ENCODE data around the gene RASAL1. TPM values are rescaled to one million over a fixed set of nuclear protein-coding genes. Genes with fewer than 3 reads are reported as not detected.
A peak's percentile ranks its signal among the peaks of the same experiment; 100 is the strongest.

The RASAL1 gene
- total RNA-seq, 1 donor from 2014 or later: 0.64 TPM

GRCh38 chr12:113093409-113094101 is 42.0 kb downstream of the RASAL1 start:
- Histone ChIP-seq H3K9me3 (no peaks in the 10 kb centered on the region), H3K27me3 (no peaks in the 10 kb centered on the region), H3K36me3 (no peaks in the 10 kb centered on the region), H3K4me3 (no peak overlapping the region), H3K4me1 (no peaks in the 10 kb centered on the region), H3K27ac (no peak overlapping the region)
- no peak for TF ChIP-seq CTCF (IDR thresholded peaks at IDR 0.05)
- DNase-seq (ENCODE audit: low spot score in 2 of 2): no peak
- intact Hi-C loops (cut with DNase I): loop anchor here (10.0 kb wide), 1 partner anchor 181 kb away; no protein-coding TSS in a partner anchor

- TF ChIP-seq CTCF (IDR thresholded peaks at IDR 0.05): no peak
- Histone ChIP-seq H3K4me3 (peak overlapping the region in 1 of 2 donors; percentile 44), H3K27me3 (no peaks in the 10 kb centered on the region), H3K36me3 (no peaks in the 10 kb centered on the region), H3K27ac (no peak overlapping the region), H3K9me3 (no peaks in the 10 kb centered on the region), H3K4me1 (no peaks in the 10 kb centered on the region)
- intact Hi-C loops (cut with DNase I): loop anchor here (10.0 kb wide), 1 partner anchor 182 kb away; no protein-coding TSS in a partner anchor
- no peak for DNase-seq (ENCODE audit: low spot score in 2 of 2)
Measured at GRCh38 chr12:113092607-113093408, 42.8 kb downstream of the RASAL1 start.

DNA sequence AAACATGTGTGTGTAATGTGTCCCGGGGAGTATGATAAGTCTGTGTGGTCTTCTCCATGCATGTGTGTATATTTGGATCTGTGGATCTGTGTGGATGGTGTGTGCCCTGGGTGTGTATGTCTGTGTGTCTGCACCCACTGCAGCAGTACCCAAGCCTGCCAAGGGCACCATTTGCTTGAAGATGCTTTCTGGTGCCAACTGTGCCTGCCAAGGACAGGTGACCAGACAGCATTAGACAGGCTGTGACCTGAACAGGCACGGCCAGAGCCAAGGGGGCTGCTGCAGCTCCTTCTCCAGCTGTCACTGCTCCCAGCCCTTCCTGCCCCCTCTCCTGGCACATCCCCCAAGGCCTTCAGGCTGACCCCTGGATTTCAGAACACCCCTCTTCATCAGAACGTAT is 44.1 kb downstream of the RASAL1 start:
- no peaks in the 10 kb centered on the region for H3K27me3 ChIP-seq
- H3K4me3 ChIP-seq: no peak overlapping the region
- H3K9me3 ChIP-seq: no peaks in the 10 kb centered on the region
- no peaks in the 10 kb centered on the region for H3K4me1 ChIP-seq
- no peak for TF ChIP-seq CTCF (IDR thresholded peaks at IDR 0.05)
- no peak overlapping the region for H3K27ac ChIP-seq
- intact Hi-C loops (cut with DNase I): loop anchor here (10.0 kb wide), 1 partner anchor 183 kb away; no protein-coding TSS in a partner anchor
- DNase-seq (ENCODE audit: low spot score in 2 of 2): no peak
- no peaks in the 10 kb centered on the region for H3K36me3 ChIP-seq

DNA sequence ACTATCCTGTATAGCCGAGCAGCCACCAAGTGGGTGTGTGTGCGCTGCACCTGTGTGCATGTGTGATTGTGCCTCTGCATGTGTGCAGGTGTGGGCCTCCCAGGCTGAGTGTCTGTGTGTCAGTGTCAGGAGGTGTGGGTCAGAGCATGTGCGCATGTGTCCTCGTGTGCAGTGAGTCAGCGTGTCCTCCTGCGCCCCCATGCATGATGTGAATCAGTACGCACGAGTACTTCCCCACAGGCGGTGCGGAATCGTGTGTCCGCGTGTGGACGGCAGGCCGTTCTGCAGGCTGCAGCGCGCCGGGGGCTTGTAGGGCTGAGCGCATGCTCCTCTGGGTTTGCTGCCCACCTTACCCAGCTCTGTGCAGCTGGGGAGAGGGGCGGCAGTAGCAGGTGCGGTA is 44.8 kb downstream of the RASAL1 start:
- Histone ChIP-seq H3K27ac (no peak overlapping the region), H3K36me3 (no peaks in the 10 kb centered on the region), H3K4me3 (no peak overlapping the region), H3K27me3 (no peaks in the 10 kb centered on the region), H3K4me1 (no peaks in the 10 kb centered on the region), H3K9me3 (no peaks in the 10 kb centered on the region)
- TF ChIP-seq CTCF (IDR thresholded peaks at IDR 0.05): no peak
- intact Hi-C loops (cut with DNase I): loop anchor here (10.0 kb wide), 1 partner anchor 184 kb away; no protein-coding TSS in a partner anchor
- DNase-seq (ENCODE audit: low spot score in 2 of 2): no peak

DNA sequence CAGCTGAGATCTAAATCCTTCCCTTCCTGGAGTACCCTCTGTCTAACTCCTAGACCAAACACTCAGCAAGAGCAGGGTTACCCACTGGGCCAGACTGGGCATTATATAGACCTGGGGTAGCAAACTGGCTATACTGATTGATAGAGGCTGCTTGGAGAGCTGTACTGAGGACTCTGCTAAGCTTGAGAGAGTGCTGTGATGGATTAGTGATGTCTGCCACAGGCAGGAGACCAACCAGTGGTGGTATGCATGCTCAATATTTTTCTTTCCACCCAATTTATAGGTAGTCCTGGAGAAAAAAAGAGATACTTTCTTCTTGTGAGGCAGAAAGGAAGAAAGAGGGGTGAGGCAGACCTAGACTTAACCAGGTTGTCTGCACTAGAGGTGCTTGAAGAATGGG is 45.7 kb downstream of the RASAL1 start:
- no peaks in the 10 kb centered on the region for H3K27me3 ChIP-seq
- H3K4me1 ChIP-seq: no peaks in the 10 kb centered on the region
- no peak overlapping the region for H3K27ac ChIP-seq
- no peak overlapping the region for H3K4me3 ChIP-seq
- no peak for DNase-seq (ENCODE audit: low spot score in 2 of 2)
- no peak for TF ChIP-seq CTCF (IDR thresholded peaks at IDR 0.05)
- no peaks in the 10 kb centered on the region for H3K36me3 ChIP-seq
- no peaks in the 10 kb centered on the region for H3K9me3 ChIP-seq
- intact Hi-C loops (cut with DNase I): loop anchor here (10.0 kb wide), 1 partner anchor 185 kb away; no protein-coding TSS in a partner anchor

All from ascending aorta (tissue), 2 donors.